ENCODE results near the gene PHC2. TPM values are rescaled to one million over a fixed set of nuclear protein-coding genes. Genes with fewer than 3 reads are reported as not detected.

PHC2 gene
- total RNA-seq, 3 donors from 2014 or later (not counting 1 experiment from before 2014, with no cell fraction given) = 36.6 to 46.6 (median 39.5) TPM

- H3K9me3 Mint-ChIP-seq = no peaks in the 10 kb centered on the region
- DNase-seq (no peak), ATAC-seq (no peak)
- peaks cover 16% of the 10 kb centered on the region for H3K4me1 ChIP-seq (ENCODE audit: control insufficient read depth, insufficient read depth, low read length)
- no peaks in the 10 kb centered on the region for H3K9me3 ChIP-seq (ENCODE audit: control insufficient read depth, insufficient read depth, low read length)
- H3K27me3 ChIP-seq (ENCODE audit: control insufficient read depth, insufficient read depth, low read length) = no peaks in the 10 kb centered on the region
- no peak overlapping the region for H3K4me3 Mint-ChIP-seq
- intact Hi-C loops (cut with micrococcal nuclease) = loop anchor here (1.0 kb wide), 1 partner anchor 174 kb away; no protein-coding TSS in a partner anchor
- H3K27ac Mint-ChIP-seq = no peak overlapping the region
- H3K27ac ChIP-seq (ENCODE audit: low read length) = no peak overlapping the region
- no peaks in the 10 kb centered on the region for H3K27me3 Mint-ChIP-seq (ENCODE audit: low read depth in 2 of 2)
- no CpG with 5 or more reads among the region's 2 CpGs for WGBS (ENCODE audit: insufficient coverage)
- TF ChIP-seq CTCF (IDR thresholded peaks at IDR 0.05) = no peak
- peaks cover 21 to 27% of the 10 kb centered on the region in 2 donors for H3K4me1 Mint-ChIP-seq
- H3K36me3 ChIP-seq (ENCODE audit: control insufficient read depth, insufficient read depth, low read length) = no peaks in the 10 kb centered on the region
- no peak overlapping the region for H3K4me3 ChIP-seq (ENCODE audit: low read length)
- no peaks in the 10 kb centered on the region for H3K36me3 Mint-ChIP-seq
Measured at GRCh38 chr1:33469691-33470090, 38.8 kb upstream of the PHC2 start.

GRCh38 chr1:33468967-33469366 lies 38.1 kb upstream of the PHC2 start:
- Histone ChIP-seq H3K36me3 (ENCODE audit: control insufficient read depth, insufficient read depth, low read length) (no peaks in the 10 kb centered on the region), H3K9me3 (ENCODE audit: control insufficient read depth, insufficient read depth, low read length) (no peaks in the 10 kb centered on the region), H3K4me3 (ENCODE audit: low read length) (no peak overlapping the region), H3K27me3 (ENCODE audit: control insufficient read depth, insufficient read depth, low read length) (no peaks in the 10 kb centered on the region), H3K4me1 (ENCODE audit: control insufficient read depth, insufficient read depth, low read length) (peaks cover 16% of the 10 kb centered on the region), H3K27ac (ENCODE audit: low read length) (no peak overlapping the region)
- no peak for TF ChIP-seq CTCF (IDR thresholded peaks at IDR 0.05)
- Mint-ChIP-seq H3K27me3 (ENCODE audit: low read depth in 2 of 2) (no peaks in the 10 kb centered on the region), H3K4me3 (no peak overlapping the region), H3K27ac (no peak overlapping the region), H3K36me3 (no peaks in the 10 kb centered on the region), H3K9me3 (no peaks in the 10 kb centered on the region), H3K4me1 (peaks cover 21 to 27% of the 10 kb centered on the region in 2 donors)
- ATAC-seq (no peak), DNase-seq (no peak)
- WGBS (ENCODE audit: insufficient coverage) = 99% methylated on average over 3 of the region's 3 CpGs
- intact Hi-C loops (cut with micrococcal nuclease) = no loop called here

- Histone ChIP-seq H3K27me3 (ENCODE audit: control insufficient read depth, insufficient read depth, low read length) (no peaks in the 10 kb centered on the region), H3K4me3 (ENCODE audit: low read length) (no peak overlapping the region), H3K4me1 (ENCODE audit: control insufficient read depth, insufficient read depth, low read length) (peaks cover 16% of the 10 kb centered on the region), H3K36me3 (ENCODE audit: control insufficient read depth, insufficient read depth, low read length) (no peaks in the 10 kb centered on the region), H3K9me3 (ENCODE audit: control insufficient read depth, insufficient read depth, low read length) (no peaks in the 10 kb centered on the region), H3K27ac (ENCODE audit: low read length) (no peak overlapping the region)
- Mint-ChIP-seq H3K27ac (no peak overlapping the region), H3K4me3 (no peak overlapping the region), H3K36me3 (no peaks in the 10 kb centered on the region), H3K4me1 (peaks cover 21 to 24% of the 10 kb centered on the region in 2 donors), H3K27me3 (ENCODE audit: low read depth in 2 of 2) (no peaks in the 10 kb centered on the region), H3K9me3 (no peaks in the 10 kb centered on the region)
- DNase-seq = no peak
- no peak for ATAC-seq
- intact Hi-C loops (cut with micrococcal nuclease) = no loop called here
- WGBS (ENCODE audit: insufficient coverage) = 76% methylated on average over 4 of the region's 4 CpGs
- TF ChIP-seq CTCF (IDR thresholded peaks at IDR 0.05) = no peak
Measured at GRCh38 chr1:33468531-33468930, 37.6 kb upstream of the PHC2 start.

GRCh38 chr1:33468011-33468410 lies 37.1 kb upstream of the PHC2 start:
- 91% methylated on average over 4 of the region's 4 CpGs for WGBS (ENCODE audit: insufficient coverage)
- intact Hi-C loops (cut with micrococcal nuclease) = no loop called here
- TF ChIP-seq CTCF (IDR thresholded peaks at IDR 0.05) = no peak

More at GRCh38 chr1:33468011-33468410, 37.1 kb upstream of the PHC2 start:
- Histone ChIP-seq H3K36me3 (ENCODE audit: control insufficient read depth, insufficient read depth, low read length) (no peaks in the 10 kb centered on the region), H3K9me3 (ENCODE audit: control insufficient read depth, insufficient read depth, low read length) (no peaks in the 10 kb centered on the region), H3K27ac (ENCODE audit: low read length) (no peak overlapping the region), H3K4me1 (ENCODE audit: control insufficient read depth, insufficient read depth, low read length) (peaks cover 16% of the 10 kb centered on the region), H3K27me3 (ENCODE audit: control insufficient read depth, insufficient read depth, low read length) (no peaks in the 10 kb centered on the region), H3K4me3 (ENCODE audit: low read length) (no peak overlapping the region)
- Mint-ChIP-seq H3K36me3 (no peaks in the 10 kb centered on the region), H3K4me3 (no peak overlapping the region), H3K4me1 (peaks cover 18 to 19% of the 10 kb centered on the region in 2 donors), H3K27ac (no peak overlapping the region), H3K27me3 (ENCODE audit: low read depth in 2 of 2) (no peaks in the 10 kb centered on the region), H3K9me3 (no peaks in the 10 kb centered on the region)
- ATAC-seq (no peak), DNase-seq (no peak)

All from natural killer cell (primary cell).